ENCODE results near the gene ESRRA. TPM values are rescaled to one million over a fixed set of nuclear protein-coding genes. Genes with fewer than 3 reads are reported as not detected.
A peak's percentile ranks its signal among the peaks of the same experiment; 100 is the strongest.
"Not testable (repeated sequence)": the region's sequence is repeated elsewhere in the genome, so short reads cannot be mapped to it uniquely, and the experiment has no call there.

Gene ESRRA
- total RNA-seq, 1 donor from 2014 or later = 256 TPM

DNA sequence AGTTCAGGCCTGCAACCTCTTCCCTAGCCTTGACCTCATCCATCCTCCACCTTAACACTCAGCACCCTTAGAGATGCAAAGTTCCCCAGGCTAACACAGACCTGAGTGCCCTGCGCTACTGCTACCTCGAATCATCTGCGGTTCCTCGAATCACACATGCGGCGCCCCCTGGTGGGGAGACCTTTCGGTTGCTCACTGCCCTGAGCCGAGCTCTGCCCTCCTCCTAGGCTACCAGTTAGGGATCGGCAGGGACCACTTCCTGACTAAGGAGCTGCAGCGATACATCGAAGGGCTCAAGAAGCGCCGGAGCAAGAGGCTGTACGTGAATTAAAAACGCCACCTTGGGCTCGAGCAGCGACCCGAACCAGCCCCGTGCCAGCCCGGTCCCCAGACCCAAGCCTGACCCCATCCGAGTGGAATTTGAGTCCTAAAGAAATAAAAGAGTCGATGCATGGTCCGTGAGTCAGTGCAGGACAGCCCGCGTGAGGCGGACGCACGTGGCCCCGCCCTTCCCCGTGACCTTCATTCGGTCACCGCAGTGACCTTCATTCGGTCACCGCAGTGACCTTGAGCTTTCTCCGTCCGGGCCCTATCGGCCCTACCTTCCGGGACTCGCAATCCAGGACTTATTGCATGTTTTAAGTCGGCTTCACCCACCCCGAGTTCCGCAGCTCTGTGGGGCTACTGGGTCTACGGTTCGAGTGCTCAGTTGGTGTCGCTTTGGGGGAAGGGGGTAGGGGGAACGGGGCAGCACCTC is 830 bp upstream of the ESRRA start:
- intact Hi-C loops (cut with micrococcal nuclease) = no loop called here
- DNase-seq (peak; percentile 98), ATAC-seq (peak; percentile 52)

- ATAC-seq (peak; percentile 26), DNase-seq (peak; percentile 83)
- intact Hi-C loops (cut with micrococcal nuclease) = no loop called here
Observed at GRCh38 chr11:64305691-64306562, 603 bp downstream of the ESRRA start.

- no peak for ATAC-seq
- intact Hi-C loops (cut with micrococcal nuclease) = no loop called here
- DNase-seq = no peak
Observed at GRCh38 chr11:64306563-64306875, 1.2 kb downstream of the ESRRA start.

DNA sequence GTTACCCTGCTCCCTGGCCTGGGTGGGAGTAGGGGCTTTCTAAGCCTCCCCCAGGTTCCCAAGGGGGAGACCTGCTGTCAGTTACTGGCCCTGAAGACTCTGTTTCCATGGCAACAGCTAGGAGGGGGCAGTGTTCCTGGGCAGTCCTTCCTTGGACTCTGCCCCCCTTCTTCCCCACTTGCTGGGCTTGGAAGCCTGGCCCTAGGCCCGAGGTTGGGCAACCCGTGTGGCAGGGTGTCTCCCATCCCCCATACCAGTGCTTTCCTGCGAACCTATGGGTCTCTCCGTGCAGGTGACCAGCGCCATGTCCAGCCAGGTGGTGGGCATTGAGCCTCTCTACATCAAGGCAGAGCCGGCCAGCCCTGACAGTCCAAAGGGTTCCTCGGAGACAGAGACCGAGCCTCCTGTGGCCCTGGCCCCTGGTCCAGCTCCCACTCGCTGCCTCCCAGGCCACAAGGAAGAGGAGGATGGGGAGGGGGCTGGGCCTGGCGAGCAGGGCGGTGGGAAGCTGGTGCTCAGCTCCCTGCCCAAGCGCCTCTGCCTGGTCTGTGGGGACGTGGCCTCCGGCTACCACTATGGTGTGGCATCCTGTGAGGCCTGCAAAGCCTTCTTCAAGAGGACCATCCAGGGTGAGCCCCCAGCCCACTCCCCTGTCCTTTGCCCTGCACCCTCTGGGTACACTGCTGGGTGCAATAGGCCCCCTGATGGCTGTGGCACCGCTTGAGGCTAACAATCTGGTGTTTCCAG is 1.7 kb downstream of the ESRRA start:
- peak; percentile 61 for DNase-seq
- intact Hi-C loops (cut with micrococcal nuclease) = no loop called here
- ATAC-seq = no peak

- ATAC-seq; intact Hi-C loops (cut with micrococcal nuclease); DNase-seq: not testable (repeated sequence)
Observed at GRCh38 chr11:64307795-64308194, 2.5 kb downstream of the ESRRA start.

- ATAC-seq (no peak), DNase-seq (no peak)
- intact Hi-C loops (cut with micrococcal nuclease) = no loop called here
Observed at GRCh38 chr11:64312947-64313346, 7.6 kb downstream of the ESRRA start.

- peak; percentile 82 for DNase-seq
- intact Hi-C loops (cut with micrococcal nuclease) = no loop called here
- peak; percentile 8 for ATAC-seq
Observed at GRCh38 chr11:64313491-64314145, 8.3 kb downstream of the ESRRA start.

DNA sequence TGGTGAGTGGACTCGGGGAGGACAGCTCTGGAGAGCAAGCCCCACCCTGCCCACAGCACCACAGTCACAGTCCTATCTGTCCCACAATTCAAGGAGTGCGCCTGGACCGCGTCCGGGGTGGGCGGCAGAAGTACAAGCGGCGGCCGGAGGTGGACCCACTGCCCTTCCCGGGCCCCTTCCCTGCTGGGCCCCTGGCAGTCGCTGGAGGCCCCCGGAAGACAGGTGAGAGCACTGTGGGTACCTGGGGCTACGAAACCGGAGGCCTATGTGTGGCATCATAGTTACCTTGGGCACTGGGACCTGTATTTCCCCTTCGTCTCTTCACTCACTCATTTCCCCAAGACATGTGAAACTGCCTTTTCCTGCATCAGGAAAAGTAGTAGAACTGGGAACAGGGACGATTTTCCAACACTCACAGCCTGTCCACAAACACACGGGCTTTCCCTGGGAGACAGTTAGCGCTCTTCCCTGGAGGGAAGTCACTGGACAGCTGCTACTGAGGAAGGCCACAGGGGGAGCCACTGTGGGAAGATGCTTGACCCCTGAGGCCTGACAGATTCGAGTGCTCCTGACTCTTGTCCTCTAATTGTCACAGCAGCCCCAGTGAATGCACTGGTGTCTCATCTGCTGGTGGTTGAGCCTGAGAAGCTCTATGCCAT is 9.0 kb downstream of the ESRRA start:
- ATAC-seq = no peak
- intact Hi-C loops (cut with micrococcal nuclease) = no loop called here
- no peak for DNase-seq

DNA sequence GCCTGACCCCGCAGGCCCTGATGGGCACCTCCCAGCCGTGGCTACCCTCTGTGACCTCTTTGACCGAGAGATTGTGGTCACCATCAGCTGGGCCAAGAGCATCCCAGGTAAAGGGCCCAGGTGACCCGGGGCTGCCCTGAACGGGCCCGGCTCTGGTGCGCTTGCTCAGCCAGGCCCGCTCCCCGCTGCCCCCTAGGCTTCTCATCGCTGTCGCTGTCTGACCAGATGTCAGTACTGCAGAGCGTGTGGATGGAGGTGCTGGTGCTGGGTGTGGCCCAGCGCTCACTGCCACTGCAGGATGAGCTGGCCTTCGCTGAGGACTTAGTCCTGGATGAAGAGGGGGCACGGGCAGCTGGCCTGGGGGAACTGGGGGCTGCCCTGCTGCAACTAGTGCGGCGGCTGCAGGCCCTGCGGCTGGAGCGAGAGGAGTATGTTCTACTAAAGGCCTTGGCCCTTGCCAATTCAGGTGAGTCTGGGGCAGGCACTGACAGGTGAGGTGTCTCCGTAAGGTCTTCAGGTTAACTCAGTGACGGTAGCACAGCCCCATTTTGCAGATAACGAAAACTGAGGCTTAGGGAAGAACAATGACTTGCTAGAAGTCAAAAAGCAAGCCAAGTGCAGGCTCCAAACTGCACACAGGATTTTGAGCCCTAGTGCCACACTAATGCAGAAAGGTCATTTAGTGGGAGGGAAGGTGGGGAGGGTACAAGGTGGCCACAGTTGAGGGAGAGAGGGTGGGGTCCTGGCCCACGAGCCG is 9.7 kb downstream of the ESRRA start:
- intact Hi-C loops (cut with micrococcal nuclease) = no loop called here
- ATAC-seq = no peak

DNA sequence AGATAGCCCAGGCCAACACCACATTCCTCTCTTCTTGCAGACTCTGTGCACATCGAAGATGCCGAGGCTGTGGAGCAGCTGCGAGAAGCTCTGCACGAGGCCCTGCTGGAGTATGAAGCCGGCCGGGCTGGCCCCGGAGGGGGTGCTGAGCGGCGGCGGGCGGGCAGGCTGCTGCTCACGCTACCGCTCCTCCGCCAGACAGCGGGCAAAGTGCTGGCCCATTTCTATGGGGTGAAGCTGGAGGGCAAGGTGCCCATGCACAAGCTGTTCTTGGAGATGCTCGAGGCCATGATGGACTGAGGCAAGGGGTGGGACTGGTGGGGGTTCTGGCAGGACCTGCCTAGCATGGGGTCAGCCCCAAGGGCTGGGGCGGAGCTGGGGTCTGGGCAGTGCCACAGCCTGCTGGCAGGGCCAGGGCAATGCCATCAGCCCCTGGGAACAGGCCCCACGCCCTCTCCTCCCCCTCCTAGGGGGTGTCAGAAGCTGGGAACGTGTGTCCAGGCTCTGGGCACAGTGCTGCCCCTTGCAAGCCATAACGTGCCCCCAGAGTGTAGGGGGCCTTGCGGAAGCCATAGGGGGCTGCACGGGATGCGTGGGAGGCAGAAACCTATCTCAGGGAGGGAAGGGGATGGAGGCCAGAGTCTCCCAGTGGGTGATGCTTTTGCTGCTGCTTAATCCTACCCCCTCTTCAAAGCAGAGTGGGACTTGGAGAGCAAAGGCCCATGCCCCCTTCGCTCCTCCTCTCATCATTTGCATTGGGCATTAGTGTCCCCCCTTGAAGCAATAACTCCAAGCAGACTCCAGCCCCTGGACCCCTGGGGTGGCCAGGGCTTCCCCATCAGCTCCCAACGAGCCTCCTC is 10.6 kb downstream of the ESRRA start:
- DNase-seq = peak; percentile 30
- intact Hi-C loops (cut with micrococcal nuclease); ATAC-seq: not testable (repeated sequence)

More for the DNA sequence above, 9.7 kb downstream of the ESRRA start:
- DNase-seq = no peak

DNA sequence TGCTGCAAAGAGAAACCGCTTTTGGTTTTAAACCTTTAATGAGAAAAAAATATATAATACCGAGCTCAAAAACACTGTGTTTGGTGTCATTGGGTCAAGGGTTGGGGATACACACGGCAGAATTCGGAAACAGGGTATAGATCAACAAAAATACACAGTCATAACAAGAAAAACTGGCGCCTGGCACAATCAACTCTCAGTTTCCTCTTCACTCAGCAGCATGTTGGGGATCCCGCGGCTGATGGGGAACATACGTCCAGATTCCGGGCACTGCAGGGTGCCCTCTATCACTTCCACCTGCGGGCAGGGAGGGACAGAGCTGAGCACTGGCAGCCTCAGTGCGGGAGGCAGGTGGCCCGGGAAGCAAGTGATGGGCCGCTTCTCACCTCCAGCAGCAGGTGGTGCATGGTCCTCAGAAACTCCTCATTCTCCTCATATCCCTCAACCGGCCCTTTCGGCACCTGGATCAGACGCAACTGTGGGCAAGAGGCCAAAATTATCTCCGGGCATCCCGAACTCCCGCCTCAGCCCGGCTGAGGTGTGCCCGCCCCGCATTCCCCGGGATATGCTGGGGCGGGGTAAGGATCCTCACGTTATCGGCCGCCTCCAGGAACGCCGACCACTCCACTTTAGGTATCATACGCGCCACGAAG is 11.5 kb downstream of the ESRRA start:
- ATAC-seq = no peak
- DNase-seq = no peak
- intact Hi-C loops (cut with micrococcal nuclease) = no loop called here

GRCh38 chr11:64317325-64317960 is 12.1 kb downstream of the ESRRA start, which contains the start of gene TRMT112:
TSS of gene TRMT112 (minus strand) at chr11:64317559. CDS start at chr11:64317526, 33 bp downstream.
- intact Hi-C loops (cut with micrococcal nuclease) = no loop called here
- DNase-seq (peak; percentile 94), ATAC-seq (peak; percentile 81)

- DNase-seq = peak; percentile 98
- intact Hi-C loops (cut with micrococcal nuclease) = no loop called here
- ATAC-seq = peak; percentile 90
Observed at GRCh38 chr11:64317961-64318765, 12.8 kb downstream of the ESRRA start, which contains the start of gene PRDX5. TSS of gene PRDX5 (plus strand) at chr11:64318121. CDS start at chr11:64318216, 95 bp downstream.

DNA sequence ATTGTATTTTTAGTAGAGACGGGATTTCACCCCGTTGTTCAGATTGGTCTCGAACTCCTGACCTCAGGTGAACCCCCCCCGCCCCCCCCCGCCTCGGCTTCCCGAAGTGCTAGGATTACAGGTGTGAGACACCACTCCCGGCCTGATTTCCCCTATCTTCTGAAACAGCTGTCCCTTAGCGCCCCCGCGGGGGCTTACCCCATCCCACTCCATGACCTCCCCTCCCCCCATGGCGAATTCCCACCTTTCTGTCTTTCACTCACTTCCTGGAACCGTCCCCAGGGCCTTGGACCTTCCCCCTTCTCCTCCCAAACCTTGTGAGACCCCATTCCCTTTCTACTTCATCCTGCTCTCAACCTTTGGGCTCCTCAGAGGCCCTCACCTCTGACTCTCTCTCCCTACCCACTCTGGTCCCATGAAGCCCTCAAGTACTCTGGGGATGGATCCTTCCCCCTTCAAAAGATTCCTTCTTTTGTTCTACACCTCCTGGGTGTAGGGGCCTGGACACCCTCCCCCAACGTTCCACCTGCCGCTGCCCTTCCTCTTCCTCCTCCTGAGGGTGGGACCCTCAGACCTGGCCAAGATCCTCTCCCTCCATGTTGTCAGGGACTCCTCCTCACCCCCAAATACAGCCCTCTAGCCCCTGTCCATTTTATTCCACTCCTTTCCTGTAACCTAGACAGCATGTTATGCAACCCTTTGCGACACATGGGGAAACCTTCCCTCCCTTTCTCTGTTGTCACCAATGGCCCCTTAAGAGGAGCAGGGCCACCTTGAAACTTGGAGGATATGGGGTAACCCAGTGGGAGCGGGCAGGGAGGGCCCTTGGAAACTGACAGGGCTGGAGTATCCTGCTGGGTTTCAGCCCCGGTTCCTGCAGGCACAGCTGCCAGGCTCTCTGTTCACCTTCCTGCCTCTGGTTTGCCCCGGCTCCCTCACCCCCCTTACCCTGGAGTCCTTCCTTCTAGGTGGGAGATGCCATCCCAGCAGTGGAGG is 13.7 kb downstream of the ESRRA start:
- DNase-seq = peak; percentile 44
- ATAC-seq = no peak
- intact Hi-C loops (cut with micrococcal nuclease) = no loop called here
